HG03469 (cell line): ENCODE measurements around the gene ACACA.
"Not testable (repeated sequence)": the region's sequence is repeated elsewhere in the genome, so short reads cannot be mapped to it uniquely, and the experiment has no call there.

ENCODE experiments used
- ATAC-seq: cut with Tn5 transposase; IDR thresholded peaks from one replicate; pipeline ENCODE4 v1.9.1; 2021; ENCODE audit warnings: mild to moderate bottlenecking, moderate library complexity, moderate number of reproducible peaks; ENCODE audit not compliant: unreplicated experiment

ACACA gene

GRCh38 chr17:37356796-37357569 is 49.7 kb downstream of the ACACA start:
- ATAC-seq: not testable (repeated sequence)

GRCh38 chr17:37346863-37347402 is 59.7 kb downstream of the ACACA start:
- ATAC-seq: not testable (repeated sequence)

DNA sequence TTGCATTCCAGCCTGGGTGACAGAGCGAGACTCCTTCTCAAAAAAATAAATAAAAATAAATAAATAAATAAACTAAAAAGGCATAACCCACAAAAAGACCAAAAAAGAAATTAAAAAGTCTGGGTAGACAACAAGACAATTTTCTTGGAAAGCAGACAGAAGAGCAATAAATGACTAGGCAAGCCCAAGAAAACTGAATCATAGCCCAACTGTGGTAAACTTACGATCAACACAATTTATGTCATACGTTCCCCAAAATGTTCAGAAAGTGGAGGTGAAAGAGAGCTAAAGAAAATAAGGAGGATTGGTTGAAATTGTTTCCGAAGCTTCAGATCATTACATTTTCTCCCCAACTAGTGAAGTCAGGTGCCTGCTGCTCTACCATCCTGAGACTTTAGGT is 62.1 kb downstream of the ACACA start:
- ATAC-seq: no peak

DNA sequence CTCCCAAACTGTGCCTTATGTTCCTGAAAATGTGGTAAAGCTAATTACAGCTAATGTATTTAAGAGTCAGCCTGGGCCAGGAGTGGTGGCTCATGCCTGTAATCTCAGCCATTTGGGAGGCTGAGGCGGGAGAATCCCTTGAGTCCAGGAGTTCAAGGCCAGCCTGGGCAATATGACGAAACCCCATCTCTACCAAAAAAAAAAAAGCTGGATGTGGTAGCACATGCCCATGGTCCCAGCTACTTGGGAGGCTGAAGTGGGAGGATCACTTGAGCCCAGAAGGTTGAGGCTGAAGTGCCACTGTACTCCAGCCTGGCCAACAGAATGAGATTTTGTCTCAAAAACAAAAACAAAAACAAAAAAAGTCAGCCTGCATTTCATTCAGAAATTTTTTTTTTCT is 64.0 kb downstream of the ACACA start:
- no peak for ATAC-seq

DNA sequence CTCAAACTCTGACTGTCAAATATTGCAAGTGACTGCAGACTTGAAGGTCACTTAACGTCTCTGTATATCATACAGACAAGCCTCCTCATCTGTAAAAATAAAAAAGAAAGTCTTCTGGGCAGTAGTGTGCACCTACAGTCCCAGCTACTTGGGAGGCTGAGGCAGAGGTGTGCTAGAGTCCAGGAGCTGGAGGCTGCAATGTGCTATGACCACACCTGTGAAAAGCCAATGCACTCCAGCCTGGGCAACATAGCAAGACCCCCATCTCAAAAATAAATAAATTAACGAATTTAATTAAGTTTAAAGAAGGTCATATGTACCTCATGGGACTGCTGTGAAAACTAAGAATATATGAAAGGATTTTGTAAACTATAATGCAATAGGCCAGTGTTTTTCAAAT is 65.8 kb downstream of the ACACA start:
- ATAC-seq: no peak

- no peak for ATAC-seq
Measured at GRCh38 chr17:37339321-37339720, 67.3 kb downstream of the ACACA start.

DNA sequence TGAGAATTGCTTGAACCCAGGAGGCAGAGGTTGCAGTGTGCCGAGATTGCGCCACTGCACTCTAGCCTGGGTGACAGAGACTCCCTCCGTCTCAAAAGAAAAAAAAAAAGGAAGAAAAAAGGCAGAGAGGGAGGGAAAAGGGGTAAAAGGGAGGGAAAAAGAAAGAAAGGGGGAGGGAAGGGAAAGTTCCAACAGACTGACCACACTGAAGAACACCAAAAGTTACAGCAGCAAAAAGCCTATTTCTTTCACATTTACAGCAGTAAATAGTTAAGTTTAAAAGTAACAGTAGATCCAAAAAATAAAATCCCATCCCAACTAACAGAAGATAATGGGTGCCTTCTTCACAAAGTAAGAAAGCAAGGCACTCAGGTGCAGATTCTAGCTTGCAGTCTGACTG is 67.8 kb downstream of the ACACA start:
- ATAC-seq: no peak

DNA sequence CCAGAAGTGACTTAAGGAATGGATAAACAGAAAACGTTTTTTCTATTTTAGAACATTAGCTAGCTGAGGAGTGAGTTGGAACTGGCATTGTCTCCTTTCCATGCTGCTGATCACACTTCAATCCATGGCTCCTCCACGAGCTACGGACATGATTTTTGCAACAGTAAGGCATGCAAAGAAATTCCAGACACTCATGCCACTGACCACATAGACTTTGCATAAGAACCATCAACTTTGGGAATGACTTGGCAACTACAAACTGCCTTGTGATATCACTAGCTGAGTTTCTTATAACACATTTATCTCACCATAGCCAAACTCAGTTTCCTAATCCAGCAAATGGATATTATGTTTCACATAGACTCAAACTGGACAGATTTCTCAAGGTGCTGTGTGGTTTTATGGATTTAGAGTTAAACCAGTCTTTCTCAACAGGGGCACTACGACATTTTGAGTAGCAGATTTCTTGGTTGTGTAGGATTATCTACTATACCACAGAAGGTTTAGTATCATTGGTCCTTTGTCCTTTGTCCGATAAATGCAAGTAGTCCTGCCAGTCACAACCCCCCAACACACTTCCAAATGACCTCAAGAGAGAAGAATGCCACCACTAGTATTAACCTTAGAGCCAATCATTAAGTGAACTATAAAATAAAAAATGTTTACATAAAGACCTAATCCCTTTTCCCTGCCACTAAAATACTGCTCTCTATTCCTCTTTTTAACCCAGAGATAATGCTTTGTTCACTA is 79.1 kb downstream of the ACACA start:
- no peak for ATAC-seq

- ATAC-seq: no peak
Measured at GRCh38 chr17:37322826-37323561, 83.6 kb downstream of the ACACA start.

GRCh38 chr17:37322106-37322505 is 84.5 kb downstream of the ACACA start:
- no peak for ATAC-seq

DNA sequence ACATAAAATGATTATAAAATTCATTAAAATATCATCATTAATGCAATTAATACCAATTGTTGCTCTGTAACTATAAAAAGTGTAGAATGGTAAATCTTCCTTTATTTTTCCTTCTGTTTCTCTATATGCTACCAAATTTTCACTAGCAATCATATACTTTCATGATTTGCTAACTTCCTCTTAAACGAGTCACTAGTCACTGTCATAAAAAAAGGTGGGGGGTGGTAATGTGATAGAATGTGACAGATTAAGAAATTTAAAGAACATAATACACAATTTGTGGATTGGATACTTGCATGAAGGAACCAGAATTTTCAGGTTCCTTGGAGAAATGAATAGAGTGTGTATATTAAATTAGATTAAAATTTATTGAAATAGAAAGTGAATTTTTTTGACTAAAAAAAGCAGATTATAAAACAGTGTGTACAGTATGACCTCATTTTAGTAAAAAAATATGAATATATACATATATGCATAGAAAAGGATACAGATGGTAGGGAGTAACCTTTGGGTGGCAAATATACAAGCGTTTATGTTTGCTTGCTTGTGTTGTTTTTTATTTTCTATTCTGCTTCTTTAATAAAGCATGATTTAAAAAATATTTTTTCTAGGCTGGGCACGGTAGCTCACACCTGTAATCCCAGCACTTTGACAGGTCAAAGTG is 87.6 kb downstream of the ACACA start:
- no peak for ATAC-seq

- ATAC-seq: no peak
Measured at GRCh38 chr17:37317867-37318266, 88.8 kb downstream of the ACACA start.

- ATAC-seq: no peak
Measured at GRCh38 chr17:37315601-37316000, 91.0 kb downstream of the ACACA start.

DNA sequence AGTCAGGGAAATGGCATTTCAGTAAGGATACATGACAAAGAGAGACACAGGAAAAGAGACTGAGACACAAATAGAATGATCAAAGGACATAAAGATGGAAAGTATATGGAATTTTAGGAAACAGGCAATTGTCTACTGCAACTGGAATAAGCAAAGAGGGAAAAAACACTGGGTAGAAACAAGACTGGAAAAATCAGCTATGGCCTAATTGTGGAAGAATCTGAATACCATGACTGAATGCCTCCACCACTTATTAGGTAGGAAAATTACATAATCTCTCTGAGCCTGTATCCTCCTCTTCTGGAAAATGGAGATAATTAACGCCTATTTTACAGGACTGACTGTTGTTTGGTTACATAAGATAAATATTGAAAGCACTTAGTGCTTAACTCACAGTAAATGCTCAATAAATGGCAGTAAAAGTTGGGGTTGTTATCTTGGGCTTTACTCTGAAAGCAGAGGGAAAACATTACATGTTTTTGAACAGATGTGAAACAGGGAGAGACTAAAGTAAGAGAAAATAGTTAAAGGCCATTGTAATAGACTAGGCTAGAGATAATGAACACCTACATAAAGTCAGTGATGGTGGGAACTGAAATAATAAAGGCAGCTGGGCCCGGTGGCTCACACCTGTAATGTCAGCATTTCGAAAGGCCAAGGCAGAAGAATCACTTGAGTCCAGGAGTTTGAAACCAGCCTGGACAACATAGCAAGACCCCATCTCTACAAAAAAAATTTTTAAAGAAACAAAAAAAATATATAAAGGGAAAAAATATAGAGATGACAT is 94.3 kb downstream of the ACACA start:
- no peak for ATAC-seq

DNA sequence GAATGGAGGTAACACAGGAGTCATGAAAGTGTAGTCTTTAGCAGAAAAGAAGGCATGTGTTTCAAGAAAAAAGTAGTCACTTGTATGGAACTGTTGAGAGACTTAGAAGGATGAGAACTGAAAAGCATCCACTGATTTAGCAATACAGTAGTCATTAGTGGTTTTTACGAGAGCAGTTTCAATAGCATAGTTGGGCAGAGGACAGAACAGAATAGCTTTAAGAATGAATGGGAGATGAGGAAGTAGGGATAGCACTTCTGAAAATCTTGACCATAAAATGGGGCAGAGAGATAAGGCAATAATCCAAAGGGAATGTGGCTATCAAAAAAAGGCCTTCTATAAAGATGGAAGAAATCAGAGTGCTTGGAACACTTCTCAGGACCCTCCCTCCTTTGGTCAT is 95.7 kb downstream of the ACACA start:
- no peak for ATAC-seq

DNA sequence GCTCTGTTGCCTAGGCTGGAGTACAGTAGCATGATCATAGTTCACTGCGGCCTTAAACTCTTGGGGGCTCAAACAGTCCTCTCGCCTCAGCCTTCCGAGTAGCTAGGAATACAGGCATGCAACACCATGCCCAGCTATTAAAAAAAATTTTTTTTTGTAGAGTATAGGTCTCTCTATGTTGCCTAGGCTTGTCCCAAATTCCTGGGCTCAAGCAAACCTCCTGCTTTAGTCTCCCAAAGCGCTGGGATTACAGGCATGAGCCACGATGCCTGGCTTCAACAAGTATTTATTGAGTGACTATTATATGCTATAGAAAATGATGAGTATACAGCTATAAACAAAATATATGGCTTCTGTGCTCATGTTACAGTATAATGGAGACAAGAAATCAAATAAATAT is 97.6 kb downstream of the ACACA start:
- no peak for ATAC-seq

- ATAC-seq: no peak
Measured at GRCh38 chr17:37305406-37305905, 101.2 kb downstream of the ACACA start.

- no peak for ATAC-seq
Measured at GRCh38 chr17:37301288-37301687, 105.3 kb downstream of the ACACA start.

DNA sequence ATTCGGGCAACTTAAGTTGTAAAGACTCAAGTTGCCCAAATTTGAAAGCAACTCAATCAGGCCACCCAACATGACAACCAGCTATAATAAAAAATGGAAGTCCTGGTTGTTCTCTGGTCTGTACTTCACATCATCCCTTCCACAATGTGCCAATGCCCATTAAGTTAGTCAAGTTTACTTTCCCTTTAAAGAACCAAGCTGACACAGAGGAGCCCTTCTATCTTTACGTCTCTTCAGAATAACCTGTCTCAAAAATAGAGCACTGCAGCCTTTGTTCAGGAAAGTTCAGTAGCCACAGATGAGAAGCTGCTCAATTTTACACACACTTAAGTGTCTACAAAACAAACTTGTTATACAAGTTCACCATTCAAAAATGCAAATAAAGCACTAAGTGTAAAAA is 106.0 kb downstream of the ACACA start:
- no peak for ATAC-seq
